Measurements from ENCODE around the gene MYZAP. TPM values are rescaled to one million over a fixed set of nuclear protein-coding genes. Genes with fewer than 3 reads are reported as not detected.

Gene MYZAP
- total RNA-seq, 1 experiment from 2014 or later, result 0.63 TPM

DNA sequence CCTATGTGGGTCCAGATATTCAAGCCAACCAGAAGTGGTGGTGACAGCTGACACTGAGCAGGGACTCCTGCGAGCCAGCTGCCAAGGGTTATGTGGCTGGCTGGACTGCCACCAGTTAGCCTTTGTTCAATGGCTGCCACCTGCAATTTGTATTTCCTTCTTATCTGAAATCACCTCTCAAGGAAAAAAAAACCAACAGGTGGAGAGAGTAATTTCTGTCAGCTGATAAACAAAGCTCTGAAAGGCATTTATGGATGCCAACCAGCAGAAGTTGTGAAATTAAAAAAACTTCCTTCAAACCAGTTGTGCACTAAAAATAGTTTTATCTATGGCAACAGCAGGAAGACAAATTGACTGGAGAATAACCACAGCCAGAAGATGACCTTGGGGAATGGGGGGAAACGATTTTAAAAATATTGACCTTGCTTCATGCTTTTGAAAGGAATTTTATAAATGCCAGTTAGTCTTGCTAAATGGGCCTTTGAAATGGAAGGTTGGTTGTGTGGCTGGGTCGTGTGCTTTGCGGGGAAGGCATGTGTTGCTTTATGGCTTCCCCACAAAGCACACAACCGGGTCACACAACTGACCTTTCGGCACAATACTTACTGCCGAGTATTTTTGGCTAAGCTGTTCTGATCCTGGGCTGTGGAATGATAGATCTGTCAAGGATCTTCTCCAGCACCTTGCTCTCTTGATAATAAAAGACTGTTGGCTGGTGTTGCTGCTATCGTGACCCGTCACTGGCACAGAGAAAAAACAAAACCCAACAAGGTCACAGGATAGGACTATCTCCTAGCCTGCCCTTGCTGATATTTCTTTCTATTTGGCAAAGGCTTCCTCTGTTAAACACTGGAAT lies 3.5 kb downstream of the MYZAP start:
- Histone ChIP-seq H3K56ac (ENCODE audit: insufficient read length, low read depth, low read length) (no peak overlapping the region), H2BK20ac (ENCODE audit: low read depth, low read length, poor library complexity, severe bottlenecking) (no peak overlapping the region), H3K4me2 (ENCODE audit: insufficient read depth, insufficient read length, low read length) (no peak overlapping the region), H3K79me2 (ENCODE audit: insufficient read depth, low read length) (no peaks in the 10 kb centered on the region), H3K4me1 (ENCODE audit: insufficient read depth, low read length) (no peaks in the 10 kb centered on the region; the same call in 1 of the 2 replicates), H3K4ac (ENCODE audit: low read depth, low read length) (no peak overlapping the region), H3K23ac (ENCODE audit: insufficient read length, low read depth, low read length) (no peak overlapping the region), H3T11ph (ENCODE audit: low read length) (no peak overlapping the region), H3K27me3 (ENCODE audit: insufficient read depth, low read length) (no peaks in the 10 kb centered on the region), H2BK15ac (ENCODE audit: low read depth, low read length) (no peak overlapping the region), H3K27ac (ENCODE audit: insufficient read length, low read depth, low read length) (no peak overlapping the region), H2BK5ac (ENCODE audit: insufficient read length, low read length) (no peak overlapping the region), H3K9ac (ENCODE audit: extremely low read depth, insufficient read length, low read length) (no peak overlapping the region), H3K14ac (ENCODE audit: insufficient read depth, low read length) (no peak overlapping the region), H3K9me3 (ENCODE audit: control insufficient read depth, low read depth, low read length) (no peaks in the 10 kb centered on the region), H2AK5ac (ENCODE audit: insufficient read length, low read length) (no peak overlapping the region), H3K18ac (ENCODE audit: insufficient read length, low read depth, low read length) (no peak overlapping the region), H4K91ac (ENCODE audit: insufficient read length, low read depth, low read length) (no peak overlapping the region), H2BK120ac (ENCODE audit: low read depth, low read length, poor library complexity, severe bottlenecking) (no peak overlapping the region), H2BK12ac (ENCODE audit: insufficient read length, low read depth, low read length) (no peak overlapping the region), H2AFZ (ENCODE audit: low read length) (no peak overlapping the region), H3K79me1 (ENCODE audit: insufficient read depth, low read depth, low read length, poor library complexity, severe bottlenecking) (no peaks in the 10 kb centered on the region), H4K5ac (ENCODE audit: insufficient read length, low read depth, low read length) (no peak overlapping the region), H4K20me1 (ENCODE audit: control insufficient read depth, insufficient read depth, insufficient read length) (no peaks in the 10 kb centered on the region), H3K23me2 (ENCODE audit: insufficient read length, low read depth, low read length, poor library complexity, severe bottlenecking) (peaks cover 3% of the 10 kb centered on the region), H4K8ac (replicated peaks; ENCODE audit: insufficient read length, low read depth, low read length) (no peak overlapping the region)
- no peak for DNase-seq
- no peak overlapping the region for H3K4me3 Mint-ChIP-seq
- peaks cover 36% of the 10 kb centered on the region for H3K27me3 Mint-ChIP-seq (ENCODE audit: low read depth)
- no peak overlapping the region for H3K27ac Mint-ChIP-seq
- H3K36me3 Mint-ChIP-seq (ENCODE audit: insufficient read depth in 1 of 3, low read depth in 3 of 3), result no peaks in the 10 kb centered on the region
- no peaks in the 10 kb centered on the region for H3K9me3 Mint-ChIP-seq
- peaks cover 19 to 22% of the 10 kb centered on the region in 2 experiments for H3K4me1 Mint-ChIP-seq
- no CpG with 5 or more reads among the region's 9 CpGs for WGBS (ENCODE audit: extremely low coverage, insufficient read length, low lambda C conversion rate)
- TF ChIP-seq, protein P1, sequence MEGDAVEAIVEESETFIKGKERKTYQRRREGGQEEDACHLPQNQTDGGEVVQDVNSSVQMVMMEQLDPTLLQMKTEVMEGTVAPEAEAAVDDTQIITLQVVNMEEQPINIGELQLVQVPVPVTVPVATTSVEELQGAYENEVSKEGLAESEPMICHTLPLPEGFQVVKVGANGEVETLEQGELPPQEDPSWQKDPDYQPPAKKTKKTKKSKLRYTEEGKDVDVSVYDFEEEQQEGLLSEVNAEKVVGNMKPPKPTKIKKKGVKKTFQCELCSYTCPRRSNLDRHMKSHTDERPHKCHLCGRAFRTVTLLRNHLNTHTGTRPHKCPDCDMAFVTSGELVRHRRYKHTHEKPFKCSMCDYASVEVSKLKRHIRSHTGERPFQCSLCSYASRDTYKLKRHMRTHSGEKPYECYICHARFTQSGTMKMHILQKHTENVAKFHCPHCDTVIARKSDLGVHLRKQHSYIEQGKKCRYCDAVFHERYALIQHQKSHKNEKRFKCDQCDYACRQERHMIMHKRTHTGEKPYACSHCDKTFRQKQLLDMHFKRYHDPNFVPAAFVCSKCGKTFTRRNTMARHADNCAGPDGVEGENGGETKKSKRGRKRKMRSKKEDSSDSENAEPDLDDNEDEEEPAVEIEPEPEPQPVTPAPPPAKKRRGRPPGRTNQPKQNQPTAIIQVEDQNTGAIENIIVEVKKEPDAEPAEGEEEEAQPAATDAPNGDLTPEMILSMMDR (conservative IDR thresholded peaks at IDR 0.05), result no peak
